Ectodermal cell (in vitro differentiated cells): ENCODE measurements around the gene TMEM240.
"Not testable (repeated sequence)": the region's sequence is repeated elsewhere in the genome, so short reads cannot be mapped to it uniquely, and the experiment has no call there.

Experiments used
- H3K27ac ChIP-seq: 2 replicates; pipeline ENCODE4 v1.7.0; 2013; ENCODE audit warnings: mild to moderate bottlenecking, low read depth, low read length; ENCODE audit not compliant: insufficient read depth, poor library complexity, severe bottlenecking
- H3K27me3 ChIP-seq: 2 replicates; pipeline ENCODE4 v1.7.0; 2013; ENCODE audit warnings: mild to moderate bottlenecking, low read length; ENCODE audit not compliant: insufficient read depth, control insufficient read depth, poor library complexity, severe bottlenecking
- H3K36me3 ChIP-seq: one replicate; pipeline ENCODE4 v1.7.0; 2013; ENCODE audit warnings: low read length; ENCODE audit not compliant: control insufficient read depth, insufficient read depth
- H3K4me1 ChIP-seq: one replicate; pipeline ENCODE4 v1.7.0; 2013; ENCODE audit warnings: low read length; ENCODE audit not compliant: control insufficient read depth, insufficient read depth
- H3K4me3 ChIP-seq: 2 replicates; pipeline ENCODE4 v1.7.0; 2013; ENCODE audit warnings: low read depth, low read length, control low read depth; ENCODE audit not compliant: insufficient read depth
- H3K9me3 ChIP-seq: 2 replicates; pipeline ENCODE4 v1.7.0; 2013; ENCODE audit warnings: mild to moderate bottlenecking, low read length, moderate library complexity; ENCODE audit not compliant: control insufficient read depth
- WGBS, 2 experiments: methylation state at CpG; one replicate each; pipeline ENCODE4 v1.1.7; 2013; ENCODE audit warnings: missing lambda C conversion rate in 2 of 2; 5-methylcytosine and 5-hydroxymethylcytosine counted together

TMEM240 gene

DNA sequence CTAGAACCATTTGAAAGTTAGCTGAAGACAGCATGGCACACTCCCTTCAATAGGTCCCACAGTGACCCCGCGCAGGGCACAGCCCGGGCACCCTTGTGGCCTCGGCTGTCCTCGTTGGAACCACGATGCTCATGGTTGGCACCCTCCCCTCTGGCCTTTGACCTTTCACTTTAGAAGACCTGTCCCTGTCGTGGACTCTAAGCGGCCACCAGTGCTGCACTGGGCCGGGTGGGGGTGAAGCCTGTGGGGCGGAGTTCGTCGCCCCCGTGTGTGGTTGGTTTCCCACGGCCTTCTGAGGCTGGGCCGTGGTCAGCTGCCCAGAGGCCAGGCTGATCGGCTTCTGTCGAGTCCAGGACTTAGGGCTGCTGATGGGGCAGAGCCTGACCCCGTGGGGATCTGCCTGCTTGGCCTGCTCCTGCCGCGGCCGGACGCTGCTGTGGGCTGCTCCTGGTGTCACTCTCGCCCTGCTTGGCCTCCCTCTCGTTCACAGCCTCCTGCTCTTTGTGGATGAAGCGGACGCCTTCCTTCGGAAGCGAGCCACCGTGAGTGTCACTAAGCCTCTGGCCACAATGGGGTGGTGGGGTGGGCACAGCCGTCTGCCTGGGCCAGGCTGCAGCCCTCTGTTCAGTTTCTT, 15.6 kb downstream of the TMEM240 start:
- WGBS, 2 experiments: 95 to 96% methylated on average over 30 of the region's 30 CpGs
- H3K4me3 ChIP-seq, H3K9me3 ChIP-seq, H3K4me1 ChIP-seq, H3K27ac ChIP-seq, H3K36me3 ChIP-seq, H3K27me3 ChIP-seq: not testable (repeated sequence)

DNA sequence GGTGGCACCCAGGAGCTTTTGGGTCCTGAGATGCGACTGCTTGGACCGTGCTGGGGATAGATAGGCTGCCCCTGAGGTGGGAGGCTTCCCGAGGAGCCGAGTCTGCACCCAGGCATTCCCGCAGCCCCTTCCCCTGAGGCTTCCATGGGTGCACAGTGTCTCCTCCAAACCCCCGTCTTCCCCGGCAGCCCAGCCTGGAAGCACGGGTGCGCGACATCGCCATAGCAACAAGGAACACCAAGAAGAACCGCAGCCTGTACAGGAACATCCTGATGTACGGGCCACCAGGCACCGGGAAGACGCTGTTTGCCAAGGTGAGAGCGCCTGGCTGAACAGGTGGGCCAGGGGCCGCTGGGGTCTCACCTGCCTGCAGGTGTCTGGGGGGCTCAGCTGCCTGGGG, 16.8 kb downstream of the TMEM240 start:
- not testable (repeated sequence) for H3K27me3 ChIP-seq, H3K4me3 ChIP-seq, H3K4me1 ChIP-seq, H3K36me3 ChIP-seq, H3K27ac ChIP-seq, H3K9me3 ChIP-seq
- 95 to 97% methylated on average over 16 to 17 of the region's 17 CpGs for WGBS, 2 experiments

DNA sequence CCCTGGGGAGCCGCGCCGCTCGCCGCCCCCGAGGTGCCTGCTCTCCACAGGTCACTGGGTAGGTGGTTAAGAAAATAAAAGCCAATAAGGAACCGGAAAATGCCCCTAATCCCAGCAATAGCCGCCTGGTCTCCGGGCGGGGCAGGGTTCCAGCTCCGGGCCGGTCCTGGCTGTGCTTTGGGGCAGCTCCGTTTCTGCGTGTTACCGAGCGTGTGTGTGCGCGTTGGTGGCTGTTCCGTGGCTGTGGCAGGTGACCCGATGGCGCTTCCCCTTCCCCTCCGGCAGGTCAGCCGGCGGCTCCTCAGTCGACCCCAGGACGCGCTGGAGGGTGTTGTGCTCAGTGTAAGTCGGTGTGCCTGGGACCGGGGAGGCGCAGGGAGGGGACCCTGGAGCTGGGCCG, 17.2 kb downstream of the TMEM240 start:
- not testable (repeated sequence) for H3K4me3 ChIP-seq, H3K36me3 ChIP-seq, H3K27ac ChIP-seq, H3K27me3 ChIP-seq, H3K4me1 ChIP-seq, H3K9me3 ChIP-seq
- 95 to 97% methylated on average over 31 of the region's 31 CpGs for WGBS, 2 experiments

DNA sequence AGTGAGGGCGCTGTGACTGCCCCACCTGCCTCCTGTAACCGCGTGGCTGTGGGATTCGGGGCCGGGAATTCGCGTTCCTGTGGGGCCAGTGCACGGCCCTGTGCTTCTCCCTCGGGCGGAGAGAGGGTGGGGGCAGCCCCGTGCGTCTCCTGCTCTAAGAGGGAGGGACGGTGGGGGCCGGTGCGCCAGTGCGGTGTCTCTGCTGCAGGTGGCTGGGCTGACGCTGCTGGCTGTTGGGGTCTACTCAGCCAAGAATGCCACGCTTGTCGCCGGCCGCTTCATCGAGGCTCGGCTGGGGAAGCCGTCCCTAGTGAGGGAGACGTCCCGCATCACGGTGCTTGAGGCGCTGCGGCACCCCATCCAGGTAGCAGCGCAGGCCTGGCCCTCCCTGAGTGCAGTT, 17.9 kb downstream of the TMEM240 start:
- 95 to 97% methylated on average over 30 of the region's 30 CpGs for WGBS, 2 experiments
- peaks cover 14% of the 10 kb centered on the region for H3K36me3 ChIP-seq
- H3K9me3 ChIP-seq, H3K27ac ChIP-seq, H3K27me3 ChIP-seq, H3K4me3 ChIP-seq, H3K4me1 ChIP-seq: not testable (repeated sequence)

DNA sequence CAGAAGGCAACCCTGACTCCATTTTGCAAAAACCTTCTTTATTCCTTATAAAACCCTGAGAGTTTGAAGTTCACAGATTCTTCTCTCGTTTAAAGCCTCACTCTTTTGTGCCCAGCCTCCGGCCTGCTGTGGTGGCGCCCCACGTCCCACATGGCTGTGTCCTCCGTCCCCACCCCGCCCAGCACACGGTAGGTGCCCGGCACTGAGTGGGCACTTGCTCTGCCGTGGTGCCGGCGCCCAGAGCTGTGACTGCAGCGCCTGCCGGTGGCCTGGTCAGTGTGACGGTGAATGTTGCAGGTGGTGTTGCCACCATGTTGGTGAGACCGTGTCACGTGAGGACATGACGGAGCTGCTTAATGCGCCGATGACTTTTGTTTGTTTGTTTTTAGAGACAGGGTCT, 19.1 kb downstream of the TMEM240 start:
- peaks cover 18% of the 10 kb centered on the region for H3K36me3 ChIP-seq
- no peaks in the 10 kb centered on the region for H3K4me1 ChIP-seq
- H3K27ac ChIP-seq: no peak overlapping the region
- H3K9me3 ChIP-seq: no peaks in the 10 kb centered on the region
- H3K27me3 ChIP-seq: no peaks in the 10 kb centered on the region
- WGBS, 2 experiments: 97% methylated on average over 19 of the region's 19 CpGs
- no peak overlapping the region for H3K4me3 ChIP-seq

DNA sequence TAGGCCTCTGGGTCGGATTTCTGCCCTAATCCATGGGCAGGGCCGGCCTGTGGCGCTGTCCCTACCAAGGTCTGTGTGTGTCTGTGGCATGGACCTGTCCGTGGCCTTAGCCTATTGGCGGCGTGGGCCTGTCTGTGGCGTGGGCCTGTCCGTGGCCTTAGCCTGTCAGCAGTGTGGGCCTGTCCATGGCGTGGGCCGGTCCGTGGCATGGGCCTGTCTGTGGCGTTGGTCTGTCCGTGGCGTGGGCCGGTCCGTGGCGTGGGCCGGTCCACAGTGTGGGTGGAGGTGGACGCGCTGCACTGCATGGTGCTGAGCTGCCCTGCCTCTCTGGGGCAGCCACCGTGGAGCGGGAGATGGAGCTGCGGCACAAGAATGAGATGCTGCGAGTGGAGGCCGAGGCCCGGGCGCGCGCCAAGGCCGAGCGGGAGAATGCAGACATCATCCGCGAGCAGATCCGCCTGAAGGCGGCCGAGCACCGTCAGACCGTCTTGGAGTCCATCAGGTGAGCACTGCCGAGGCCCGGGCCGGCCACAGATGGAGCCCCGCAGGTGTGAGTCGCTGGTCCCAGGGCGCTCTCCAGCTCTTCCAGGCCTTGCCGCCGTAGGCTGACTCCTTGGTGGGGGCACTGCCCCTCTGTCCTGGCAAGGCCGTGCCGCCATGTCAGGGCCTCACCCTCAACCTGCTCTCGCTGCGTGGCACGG, 20.5 kb downstream of the TMEM240 start:
- H3K4me1 ChIP-seq, H3K27ac ChIP-seq, H3K4me3 ChIP-seq, H3K27me3 ChIP-seq, H3K9me3 ChIP-seq: not testable (repeated sequence)
- peaks cover 18% of the 10 kb centered on the region for H3K36me3 ChIP-seq
- 95 to 97% methylated on average over 51 of the region's 51 CpGs for WGBS, 2 experiments

DNA sequence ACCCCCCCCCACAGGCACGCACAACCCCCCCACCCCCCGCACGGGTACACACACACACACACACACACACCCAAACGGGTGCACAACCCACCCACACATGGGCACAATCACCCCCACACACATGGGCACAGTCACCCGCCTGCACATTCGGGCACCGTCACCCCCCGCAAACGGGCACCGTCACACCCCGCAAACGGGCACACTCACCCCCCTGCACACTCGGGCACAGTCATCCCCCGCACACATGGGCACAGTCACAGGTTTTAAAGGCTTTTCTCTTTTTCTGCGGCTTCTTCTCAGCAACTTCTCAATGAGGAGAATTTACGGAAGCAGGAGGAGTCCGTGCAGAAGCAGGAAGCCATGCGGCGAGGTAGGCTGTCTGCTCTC, 21.8 kb downstream of the TMEM240 start:
- H3K4me3 ChIP-seq, H3K27ac ChIP-seq, H3K9me3 ChIP-seq, H3K27me3 ChIP-seq, H3K4me1 ChIP-seq: not testable (repeated sequence)
- peaks cover 18% of the 10 kb centered on the region for H3K36me3 ChIP-seq
- 93 to 96% methylated on average over 15 to 18 of the region's 19 CpGs for whole genome bisulfite sequencing, 2 experiments

DNA sequence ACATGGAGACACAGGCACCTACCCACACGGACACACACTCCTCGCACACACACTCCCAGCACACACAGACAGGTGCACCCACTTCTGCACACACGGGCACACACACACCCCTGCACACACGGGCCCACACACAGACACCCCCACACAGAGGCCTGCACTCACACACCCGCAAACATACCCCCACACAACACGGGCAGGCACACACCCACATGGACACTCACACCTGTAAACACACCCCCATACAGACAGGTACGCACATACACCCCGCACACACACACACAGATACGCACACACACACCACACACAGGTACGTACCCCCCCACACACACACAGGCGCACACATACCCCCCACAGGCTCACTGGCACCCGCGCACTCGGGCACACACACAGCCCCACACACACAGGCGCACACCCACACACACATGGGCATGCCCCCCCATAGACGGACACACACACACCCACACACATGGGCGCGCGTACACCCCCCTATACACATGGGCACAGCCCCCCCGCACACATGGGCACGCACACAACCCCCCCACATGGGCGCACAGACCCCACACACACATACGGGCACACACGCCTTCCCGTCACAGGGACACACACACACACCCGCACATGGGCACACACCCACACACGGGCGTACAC, 22.3 kb downstream of the TMEM240 start:
- no peaks in the 10 kb centered on the region for H3K27me3 ChIP-seq
- H3K27ac ChIP-seq: no peak overlapping the region
- H3K4me1 ChIP-seq: no peaks in the 10 kb centered on the region
- no peak overlapping the region for H3K4me3 ChIP-seq
- H3K36me3 ChIP-seq: peaks cover 18% of the 10 kb centered on the region
- H3K9me3 ChIP-seq: no peaks in the 10 kb centered on the region
- WGBS, 2 experiments: 88 to 95% methylated on average over 20 to 27 of the region's 28 CpGs

DNA sequence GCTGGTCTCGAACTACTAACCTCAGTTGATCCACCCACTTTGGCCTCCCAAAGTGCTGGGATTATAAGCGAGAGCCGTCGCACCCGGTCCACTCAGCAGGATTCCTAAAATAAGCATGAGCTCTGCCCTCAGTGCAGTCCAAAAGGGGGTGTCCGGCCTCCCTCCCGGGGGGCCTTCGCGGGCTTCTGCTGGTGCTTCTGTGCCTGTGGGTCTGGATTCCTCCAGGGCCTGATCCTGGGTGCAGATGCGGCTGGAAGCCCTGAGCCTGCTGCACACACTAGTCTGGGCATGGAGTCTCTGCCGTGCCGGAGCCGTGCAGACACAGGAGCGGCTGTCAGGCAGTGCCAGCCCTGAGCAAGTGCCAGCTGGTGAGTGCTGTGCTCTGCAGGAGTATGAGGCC, 23.5 kb downstream of the TMEM240 start:
- not testable (repeated sequence) for H3K9me3 ChIP-seq, H3K27ac ChIP-seq, H3K4me1 ChIP-seq, H3K27me3 ChIP-seq, H3K4me3 ChIP-seq
- H3K36me3 ChIP-seq: peaks cover 18% of the 10 kb centered on the region
- 94 to 96% methylated on average over 11 of the region's 14 CpGs for WGBS, 2 experiments

DNA sequence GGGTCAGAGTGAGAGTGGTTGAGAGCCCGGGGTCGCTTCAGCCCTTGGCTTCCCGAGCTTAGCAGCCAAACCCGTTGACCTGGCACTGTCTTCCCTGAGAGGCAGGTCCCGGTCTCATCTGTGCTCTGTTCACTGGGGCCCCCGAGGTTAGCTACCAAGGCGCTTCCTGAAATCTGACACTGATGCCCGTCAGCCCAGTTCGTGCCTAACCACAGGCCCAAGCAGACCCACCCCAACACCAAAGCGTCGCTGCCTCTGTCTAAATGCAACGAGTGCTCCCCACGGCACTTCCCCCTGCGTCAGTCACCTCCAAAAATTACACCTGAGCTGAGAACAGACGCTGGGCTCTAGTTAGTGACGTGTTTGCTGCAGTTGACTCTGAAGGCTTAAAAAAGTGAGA, 26.0 kb downstream of the TMEM240 start:
- 91 to 92% methylated on average over 11 of the region's 16 CpGs for WGBS, 2 experiments
- H3K4me1 ChIP-seq, H3K4me3 ChIP-seq, H3K27ac ChIP-seq, H3K27me3 ChIP-seq, H3K9me3 ChIP-seq: not testable (repeated sequence)
- H3K36me3 ChIP-seq: peaks cover 14% of the 10 kb centered on the region
